Activated naive CD4-positive, alpha-beta T cell treated with anti-CD3 and anti-CD28 coated beads, Interleukin-2, amount 10 ng/mL, durations not matched to agents 7 days and 5 days (primary cell): ENCODE measurements around the gene RMI2.
"Not testable (repeated sequence)": the region's sequence is repeated elsewhere in the genome, so short reads cannot be mapped to it uniquely, and the experiment has no call there.

Experiments used
- CTCF ChIA-PET: fragments of 350-600 bp; sonication (Branson Sonifier 250); formaldehyde crosslinking; loops from one replicate; lab custom pipeline; 2021; ENCODE audit warnings: antibody characterized with exemption; lab: Charles Lee
- DNase-seq: peaks from one replicate; pipeline ENCODE4 v3.0.0-alpha.2; 2020
- H3K27ac Mint-ChIP-seq: one replicate; pipeline ENCODE4 v1.8.0; 2021; ENCODE audit warnings: mild to moderate bottlenecking, moderate library complexity, mixed read lengths
- H3K27me3 Mint-ChIP-seq: one replicate; pipeline ENCODE4 v1.8.0; 2021; ENCODE audit warnings: mild to moderate bottlenecking, mixed read lengths
- H3K36me3 Mint-ChIP-seq: one replicate; pipeline ENCODE4 v1.8.0; 2021; ENCODE audit warnings: mixed read lengths
- H3K4me1 Mint-ChIP-seq: one replicate; pipeline ENCODE4 v1.8.0; 2021; ENCODE audit warnings: mixed read lengths
- H3K4me3 Mint-ChIP-seq: one replicate; pipeline ENCODE4 v1.8.0; 2021; ENCODE audit warnings: mild to moderate bottlenecking, moderate library complexity, mixed read lengths
- H3K9me3 Mint-ChIP-seq: one replicate; pipeline ENCODE4 v1.8.0; 2021; ENCODE audit warnings: mixed read lengths

The RMI2 gene

GRCh38 chr16:11360641-11361373 lies 15.5 kb downstream of the RMI2 start:
- peaks cover 71% of the 10 kb centered on the region for H3K27me3 Mint-ChIP-seq
- H3K27ac Mint-ChIP-seq, result peak overlapping the region; percentile 56
- no peak for DNase-seq
- H3K9me3 Mint-ChIP-seq, result no peaks in the 10 kb centered on the region
- H3K4me1 Mint-ChIP-seq, result peaks cover 91% of the 10 kb centered on the region
- peak overlapping the region; percentile 8 for H3K4me3 Mint-ChIP-seq
- H3K36me3 Mint-ChIP-seq, result peaks cover 24% of the 10 kb centered on the region
- CTCF ChIA-PET, result interaction anchor here (3.0 kb wide), 1 partner anchor 11 kb away, joined by 20 read pairs; no protein-coding TSS in a partner anchor

GRCh38 chr16:11361701-11362451 lies 16.6 kb downstream of the RMI2 start:
- Mint-ChIP-seq H3K4me1 (peaks cover 83% of the 10 kb centered on the region), H3K36me3 (peaks cover 17% of the 10 kb centered on the region), H3K9me3 (no peaks in the 10 kb centered on the region), H3K4me3 (peak overlapping the region; percentile 68), H3K27ac (peak overlapping the region; percentile 80), H3K27me3 (peaks cover 67% of the 10 kb centered on the region)
- CTCF ChIA-PET, result no interaction called here
- peak; percentile 64 for DNase-seq

- DNase-seq, result no peak
- H3K36me3 Mint-ChIP-seq, result peaks cover 14% of the 10 kb centered on the region
- CTCF ChIA-PET, result no interaction called here
- no peak overlapping the region for H3K27ac Mint-ChIP-seq
- H3K27me3 Mint-ChIP-seq, result peaks cover 53% of the 10 kb centered on the region
- H3K4me1 Mint-ChIP-seq, result peaks cover 70% of the 10 kb centered on the region
- H3K9me3 Mint-ChIP-seq, result no peaks in the 10 kb centered on the region
- H3K4me3 Mint-ChIP-seq, result no peak overlapping the region
Observed at GRCh38 chr16:11363927-11364258, 18.6 kb downstream of the RMI2 start.

- H3K4me1 Mint-ChIP-seq, result peaks cover 47% of the 10 kb centered on the region
- peaks cover 8% of the 10 kb centered on the region for H3K36me3 Mint-ChIP-seq
- CTCF ChIA-PET, result interaction anchor here (0.7 kb wide), 1 partner anchor 13 kb away, joined by 3 read pairs; no protein-coding TSS in a partner anchor
- no peaks in the 10 kb centered on the region for H3K9me3 Mint-ChIP-seq
- DNase-seq, result no peak
- H3K4me3 Mint-ChIP-seq, result no peak overlapping the region
- H3K27me3 Mint-ChIP-seq, result peaks cover 32% of the 10 kb centered on the region
- H3K27ac Mint-ChIP-seq, result no peak overlapping the region
Observed at GRCh38 chr16:11367483-11367906, 22.2 kb downstream of the RMI2 start.

GRCh38 chr16:11370084-11370931 lies 25.0 kb downstream of the RMI2 start:
- peaks cover 4% of the 10 kb centered on the region for H3K36me3 Mint-ChIP-seq

GRCh38 chr16:11370932-11371279 lies 25.6 kb downstream of the RMI2 start:
- H3K4me3 Mint-ChIP-seq, H3K36me3 Mint-ChIP-seq, DNase-seq, H3K9me3 Mint-ChIP-seq, H3K27ac Mint-ChIP-seq: not testable (repeated sequence)
- H3K27me3 Mint-ChIP-seq, result peaks cover 23% of the 10 kb centered on the region
- H3K4me1 Mint-ChIP-seq, result peaks cover 19% of the 10 kb centered on the region
- CTCF ChIA-PET, result interaction anchor here (0.6 to 3.9 kb wide), 6 partner anchors 12 to 407 kb away, joined by 3 to 29 read pairs (median 8); no protein-coding TSS in a partner anchor

More at GRCh38 chr16:11370084-11370931, 25.0 kb downstream of the RMI2 start:
- H3K9me3 Mint-ChIP-seq, result no peaks in the 10 kb centered on the region
- peak; percentile 34 for DNase-seq
- no peak overlapping the region for H3K4me3 Mint-ChIP-seq
- CTCF ChIA-PET, result interaction anchor here (0.6 to 3.9 kb wide), 6 partner anchors 11 to 406 kb away, joined by 3 to 29 read pairs (median 8); no protein-coding TSS in a partner anchor
- H3K27me3 Mint-ChIP-seq, result peaks cover 20% of the 10 kb centered on the region
- peaks cover 22% of the 10 kb centered on the region for H3K4me1 Mint-ChIP-seq
- H3K27ac Mint-ChIP-seq, result no peak overlapping the region

- no peak overlapping the region for H3K4me3 Mint-ChIP-seq
Observed at GRCh38 chr16:11372073-11372828, 27.0 kb downstream of the RMI2 start.

GRCh38 chr16:11372829-11373306 lies 27.6 kb downstream of the RMI2 start:
- peaks cover 13% of the 10 kb centered on the region for H3K4me1 Mint-ChIP-seq
- CTCF ChIA-PET, result interaction anchor here (1.0 to 3.9 kb wide), 15 partner anchors 8 to 409 kb away, joined by 3 to 29 read pairs (median 9); no protein-coding TSS in a partner anchor
- no peak overlapping the region for H3K27ac Mint-ChIP-seq
- peaks cover 3% of the 10 kb centered on the region for H3K36me3 Mint-ChIP-seq
- DNase-seq, result no peak
- H3K27me3 Mint-ChIP-seq, result peaks cover 24% of the 10 kb centered on the region
- no peaks in the 10 kb centered on the region for H3K9me3 Mint-ChIP-seq
- no peak overlapping the region for H3K4me3 Mint-ChIP-seq

More at GRCh38 chr16:11372073-11372828, 27.0 kb downstream of the RMI2 start:
- H3K4me1 Mint-ChIP-seq, result peaks cover 15% of the 10 kb centered on the region
- H3K9me3 Mint-ChIP-seq, result no peaks in the 10 kb centered on the region
- DNase-seq, result no peak
- CTCF ChIA-PET, result interaction anchor here (0.7 to 3.9 kb wide), 31 partner anchors 9 to 408 kb away, joined by 3 to 29 read pairs (median 4); partner anchors contain the start of gene SOCS1
- peaks cover 4% of the 10 kb centered on the region for H3K36me3 Mint-ChIP-seq
- H3K27ac Mint-ChIP-seq, result no peak overlapping the region
- H3K27me3 Mint-ChIP-seq, result peaks cover 26% of the 10 kb centered on the region

GRCh38 chr16:11374255-11374654 lies 29.0 kb downstream of the RMI2 start:
- H3K4me1 Mint-ChIP-seq, result peaks cover 15% of the 10 kb centered on the region
- H3K27me3 Mint-ChIP-seq, result peaks cover 24% of the 10 kb centered on the region
- CTCF ChIA-PET, result interaction anchor here (1.1 to 3.3 kb wide), 5 partner anchors 10 to 403 kb away, joined by 3 to 28 read pairs (median 5); no protein-coding TSS in a partner anchor

GRCh38 chr16:11377154-11377553 lies 31.9 kb downstream of the RMI2 start:
- DNase-seq, result no peak
- H3K27ac Mint-ChIP-seq, result no peak overlapping the region
- peaks cover 17% of the 10 kb centered on the region for H3K27me3 Mint-ChIP-seq
- peaks cover 2% of the 10 kb centered on the region for H3K9me3 Mint-ChIP-seq
- H3K4me1 Mint-ChIP-seq, result peaks cover 10% of the 10 kb centered on the region
- peaks cover 11% of the 10 kb centered on the region for H3K36me3 Mint-ChIP-seq
- CTCF ChIA-PET, result no interaction called here
- no peak overlapping the region for H3K4me3 Mint-ChIP-seq

More at GRCh38 chr16:11374255-11374654, 29.0 kb downstream of the RMI2 start:
- Mint-ChIP-seq H3K36me3 (peaks cover 5% of the 10 kb centered on the region), H3K4me3 (no peak overlapping the region), H3K9me3 (peaks cover 2% of the 10 kb centered on the region), H3K27ac (no peak overlapping the region)
- DNase-seq, result no peak

GRCh38 chr16:11378951-11379350 lies 33.7 kb downstream of the RMI2 start:
- H3K27ac Mint-ChIP-seq, H3K9me3 Mint-ChIP-seq, H3K4me1 Mint-ChIP-seq, H3K4me3 Mint-ChIP-seq, DNase-seq: not testable (repeated sequence)
- CTCF ChIA-PET, result interaction anchor here (1.1 kb wide), 2 partner anchors 10 to 12 kb away, joined by 3 read pairs; no protein-coding TSS in a partner anchor
- H3K36me3 Mint-ChIP-seq, result peaks cover 13% of the 10 kb centered on the region
- H3K27me3 Mint-ChIP-seq, result peaks cover 11% of the 10 kb centered on the region

GRCh38 chr16:11379420-11379819 lies 34.2 kb downstream of the RMI2 start:
- H3K36me3 Mint-ChIP-seq, result peaks cover 13% of the 10 kb centered on the region
- H3K4me3 Mint-ChIP-seq, result no peak overlapping the region
- peaks cover 11% of the 10 kb centered on the region for H3K27me3 Mint-ChIP-seq
- CTCF ChIA-PET, result interaction anchor here (1.1 kb wide), 1 partner anchor 12 kb away, joined by 3 read pairs; no protein-coding TSS in a partner anchor
- no peak overlapping the region for H3K27ac Mint-ChIP-seq
- no peak for DNase-seq
- H3K9me3 Mint-ChIP-seq, result peaks cover 2% of the 10 kb centered on the region
- H3K4me1 Mint-ChIP-seq, result peaks cover 10% of the 10 kb centered on the region

GRCh38 chr16:11380836-11381235 lies 35.6 kb downstream of the RMI2 start:
- Mint-ChIP-seq H3K4me3 (no peak overlapping the region), H3K36me3 (peaks cover 13% of the 10 kb centered on the region), H3K27me3 (peaks cover 9% of the 10 kb centered on the region), H3K9me3 (peaks cover 2% of the 10 kb centered on the region), H3K27ac (no peak overlapping the region), H3K4me1 (peaks cover 10% of the 10 kb centered on the region)
- CTCF ChIA-PET, result interaction anchor here (1.6 to 1.7 kb wide), 2 partner anchors 9 to 416 kb away, joined by 3 to 9 read pairs; no protein-coding TSS in a partner anchor
- no peak for DNase-seq
